ENCODE measurements around the gene CUEDC2. TPM values are rescaled to one million over a fixed set of nuclear protein-coding genes. Genes with fewer than 3 reads are reported as not detected.

CUEDC2 gene
- total RNA-seq, 4 donors from 2014 or later, result 86.4 to 195 (median 131) TPM

DNA sequence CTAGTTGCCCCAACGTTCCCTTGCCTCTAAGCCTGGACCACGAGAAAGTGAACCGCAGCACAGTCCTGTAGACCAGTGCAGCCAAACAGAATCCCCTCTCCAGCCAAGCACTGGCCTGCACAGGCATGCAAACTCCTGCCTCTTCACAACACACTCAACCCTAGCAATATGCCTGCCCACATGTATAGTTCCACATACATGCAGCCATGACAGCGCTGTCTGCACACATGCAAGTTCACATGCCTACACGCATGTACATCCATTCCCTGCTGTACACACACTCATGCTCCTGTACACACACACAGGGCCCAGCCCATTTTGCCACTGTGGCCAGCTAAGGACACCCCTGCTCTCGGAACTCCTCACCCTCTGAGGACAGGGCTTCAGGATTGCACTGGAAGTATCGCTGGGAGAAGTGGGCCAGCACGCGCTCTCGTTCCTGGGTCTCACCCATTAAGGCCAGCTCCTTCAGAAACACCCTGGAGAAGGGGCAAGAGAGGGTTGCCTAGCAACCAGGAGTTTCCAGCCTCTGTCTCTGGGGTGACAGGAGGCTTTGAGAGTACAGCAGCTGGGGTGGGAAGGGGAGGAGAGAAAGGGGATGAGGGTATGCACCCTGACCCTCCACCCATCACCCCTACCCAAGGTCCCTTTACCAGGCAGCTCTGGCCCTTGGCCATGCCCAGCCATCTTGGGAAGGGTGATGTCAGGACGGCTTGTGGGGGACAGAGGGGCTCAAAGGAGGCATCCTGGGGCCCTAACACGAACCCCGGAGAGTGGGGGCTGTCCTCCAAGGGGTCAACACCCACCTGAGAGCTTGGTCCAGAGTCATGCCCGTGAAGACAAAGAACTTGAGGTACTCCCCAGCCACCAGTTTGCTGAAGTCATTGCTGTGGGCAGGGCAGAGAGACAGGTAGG is 20.8 kb downstream of the CUEDC2 start:
- H3K4me3 ChIP-seq, result no peak overlapping the region
- H3K27ac ChIP-seq, result no peak overlapping the region
- TF ChIP-seq, protein P1, sequence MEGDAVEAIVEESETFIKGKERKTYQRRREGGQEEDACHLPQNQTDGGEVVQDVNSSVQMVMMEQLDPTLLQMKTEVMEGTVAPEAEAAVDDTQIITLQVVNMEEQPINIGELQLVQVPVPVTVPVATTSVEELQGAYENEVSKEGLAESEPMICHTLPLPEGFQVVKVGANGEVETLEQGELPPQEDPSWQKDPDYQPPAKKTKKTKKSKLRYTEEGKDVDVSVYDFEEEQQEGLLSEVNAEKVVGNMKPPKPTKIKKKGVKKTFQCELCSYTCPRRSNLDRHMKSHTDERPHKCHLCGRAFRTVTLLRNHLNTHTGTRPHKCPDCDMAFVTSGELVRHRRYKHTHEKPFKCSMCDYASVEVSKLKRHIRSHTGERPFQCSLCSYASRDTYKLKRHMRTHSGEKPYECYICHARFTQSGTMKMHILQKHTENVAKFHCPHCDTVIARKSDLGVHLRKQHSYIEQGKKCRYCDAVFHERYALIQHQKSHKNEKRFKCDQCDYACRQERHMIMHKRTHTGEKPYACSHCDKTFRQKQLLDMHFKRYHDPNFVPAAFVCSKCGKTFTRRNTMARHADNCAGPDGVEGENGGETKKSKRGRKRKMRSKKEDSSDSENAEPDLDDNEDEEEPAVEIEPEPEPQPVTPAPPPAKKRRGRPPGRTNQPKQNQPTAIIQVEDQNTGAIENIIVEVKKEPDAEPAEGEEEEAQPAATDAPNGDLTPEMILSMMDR (IDR thresholded peaks at IDR 0.05), result no peak
- TF ChIP-seq POLR2A (IDR thresholded peaks at IDR 0.05), result no peak
- TF ChIP-seq EP300 (IDR thresholded peaks at IDR 0.05), result no peak
- DNase-seq (ENCODE audit: low spot score in 2 of 2), result no peak
- 80 to 85% methylated on average over 14 of the region's 14 CpGs for WGBS, 2 donors
- H3K4me1 ChIP-seq, result peaks cover 0 to 25% (median 12%) of the 10 kb centered on the region in 4 donors
- H3K27me3 ChIP-seq, result peaks cover 0 to 97% of the 10 kb centered on the region in 2 donors
- no peaks in the 10 kb centered on the region for H3K9me3 ChIP-seq
- no peaks in the 10 kb centered on the region for H3K36me3 ChIP-seq

DNA sequence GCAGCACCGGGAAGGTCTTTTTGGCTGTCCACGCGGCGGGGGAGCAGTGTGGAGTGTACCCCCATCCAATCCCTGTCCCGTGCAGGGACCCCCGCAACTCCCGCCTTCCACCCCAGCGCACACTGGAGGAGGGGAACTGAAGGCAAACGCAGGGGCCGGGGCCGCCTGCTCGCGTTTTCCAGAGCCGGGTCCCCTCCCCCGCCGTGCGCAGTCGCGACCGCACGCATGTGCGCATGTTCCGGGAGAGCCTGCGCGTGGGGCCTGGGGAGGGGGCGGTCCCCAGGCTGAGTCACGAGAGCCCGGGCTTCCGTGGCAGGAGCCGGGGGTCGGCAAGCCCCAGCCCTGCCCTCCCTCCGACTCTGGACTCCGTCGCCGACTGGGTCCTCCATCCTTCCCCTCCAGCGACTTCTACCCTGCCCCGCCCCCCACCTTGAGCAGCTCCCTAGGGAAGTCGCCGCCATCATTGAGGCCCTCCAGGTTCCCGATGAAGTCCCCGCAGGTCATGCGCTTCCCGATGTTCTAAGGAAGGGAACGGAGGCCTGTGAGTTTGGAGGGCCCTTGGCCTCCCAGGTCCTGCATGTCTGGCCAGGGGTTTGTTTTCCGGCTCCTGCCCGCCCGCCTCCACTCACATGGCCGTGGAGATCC is 21.8 kb downstream of the CUEDC2 start:
- Histone ChIP-seq H3K36me3 (no peaks in the 10 kb centered on the region), H3K4me1 (peaks cover 0 to 25% (median 12%) of the 10 kb centered on the region in 4 donors), H3K9me3 (no peaks in the 10 kb centered on the region), H3K27ac (no peak overlapping the region), H3K4me3 (peak overlapping the region in 1 of 4 donors; percentile 27), H3K27me3 (peaks cover 0 to 87% of the 10 kb centered on the region in 2 donors)
- DNase-seq (ENCODE audit: low spot score in 2 of 2), result no peak
- TF ChIP-seq POLR2A (IDR thresholded peaks at IDR 0.05), result no peak
- TF ChIP-seq, protein P1 (IDR thresholded peaks at IDR 0.05), result no peak
- TF ChIP-seq EP300 (IDR thresholded peaks at IDR 0.05), result no peak
- WGBS, 2 donors, result 1 to 2% methylated on average over 17 to 45 of the region's 48 CpGs

DNA sequence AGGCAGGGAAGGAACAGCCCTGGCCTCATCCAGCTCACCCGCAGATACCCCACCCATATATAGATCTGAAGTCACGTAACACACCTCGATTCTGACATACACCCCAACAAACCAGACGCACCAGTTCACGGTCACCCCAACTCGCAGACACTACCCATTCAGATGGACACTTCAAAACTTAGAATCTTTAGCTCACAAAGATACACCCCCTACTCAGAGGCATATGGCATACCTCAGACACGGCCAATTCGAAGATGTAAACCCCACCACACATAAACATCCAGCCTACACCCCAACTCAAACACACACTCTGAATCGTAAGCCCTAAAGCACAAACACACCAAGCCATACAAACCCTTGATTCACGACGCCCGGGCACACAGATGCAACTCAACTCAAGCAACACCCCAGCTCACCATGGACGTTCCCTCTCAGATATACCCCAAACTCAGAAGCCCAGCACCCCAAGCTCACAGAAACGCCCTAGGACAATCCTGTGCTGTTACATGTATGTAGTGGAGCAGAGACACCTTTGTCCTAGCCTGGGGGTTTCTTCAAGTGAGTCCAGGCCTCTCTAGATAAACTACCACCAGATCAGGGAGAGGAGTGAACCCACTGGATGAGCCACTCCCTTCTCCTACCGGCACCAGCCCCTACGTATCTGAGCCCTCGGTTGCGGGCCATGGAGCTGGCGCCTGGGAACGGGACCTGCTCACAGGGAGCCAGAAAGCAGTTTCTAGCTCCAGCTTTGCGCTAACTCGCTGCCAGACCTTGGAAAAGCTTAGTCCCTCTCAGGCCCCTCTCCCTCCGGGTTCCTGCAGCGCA is 22.6 kb downstream of the CUEDC2 start:
- Histone ChIP-seq H3K4me3 (peak overlapping the region in 1 of 4 donors; percentile 49), H3K4me1 (peaks cover 0 to 25% (median 12%) of the 10 kb centered on the region in 4 donors), H3K9me3 (no peaks in the 10 kb centered on the region), H3K27ac (no peak overlapping the region), H3K36me3 (no peaks in the 10 kb centered on the region), H3K27me3 (peaks cover 0 to 80% of the 10 kb centered on the region in 2 donors)
- TF ChIP-seq POLR2A (IDR thresholded peaks at IDR 0.05) (no peak), EP300 (IDR thresholded peaks at IDR 0.05) (no peak)
- TF ChIP-seq, protein P1 (IDR thresholded peaks at IDR 0.05), result no peak
- DNase-seq (ENCODE audit: low spot score in 2 of 2), result no peak
- 23 to 24% methylated on average over 19 to 24 of the region's 24 CpGs for WGBS, 2 donors

DNA sequence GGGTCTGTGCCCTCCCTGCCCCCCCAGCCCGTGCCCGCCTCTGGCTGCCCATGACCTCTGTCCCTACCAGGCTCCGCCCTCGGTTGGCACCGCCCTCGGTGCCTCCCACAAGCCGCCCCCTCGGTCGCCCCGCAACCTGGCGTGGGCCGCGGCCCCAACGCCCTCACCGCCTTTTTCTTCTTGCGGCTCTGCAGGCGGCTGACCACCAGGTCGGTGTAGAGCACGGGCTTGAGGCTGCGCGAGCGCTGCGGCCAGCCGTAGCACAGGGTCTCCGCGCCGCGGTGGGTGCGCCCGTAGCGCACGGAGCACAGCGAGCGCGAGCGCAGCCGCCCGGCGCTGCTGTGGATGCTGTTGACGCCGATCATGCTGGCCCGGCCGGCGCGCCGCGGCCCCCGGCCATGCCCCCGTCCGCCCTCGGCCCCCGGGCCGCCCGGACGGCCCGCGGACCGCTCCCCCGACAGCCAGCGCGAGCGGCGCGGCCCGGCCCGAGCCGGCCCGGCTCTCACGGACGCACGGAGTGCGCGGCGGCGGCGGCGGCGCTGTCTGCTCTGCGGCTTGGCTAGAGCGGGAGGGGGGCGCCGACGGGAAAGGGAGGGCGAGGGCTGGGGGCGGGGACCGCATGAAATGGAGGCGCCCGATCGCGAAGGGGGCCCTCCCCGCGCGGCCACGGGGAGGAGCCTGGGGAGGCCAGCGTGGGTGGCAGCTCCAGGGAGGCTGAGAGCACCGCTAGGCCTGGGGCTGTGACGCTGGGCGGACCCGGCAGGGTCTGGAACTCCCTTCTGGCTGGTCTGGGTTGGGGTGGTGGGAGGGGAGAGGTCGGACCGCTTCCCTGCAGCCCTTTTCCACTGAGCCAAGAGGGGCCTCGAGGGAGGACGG is 23.4 kb downstream of the CUEDC2 start:
- Histone ChIP-seq H3K4me1 (peaks cover 0 to 25% (median 12%) of the 10 kb centered on the region in 4 donors), H3K27me3 (peaks cover 0 to 72% of the 10 kb centered on the region in 2 donors), H3K9me3 (no peaks in the 10 kb centered on the region), H3K27ac (peak overlapping the region in 1 of 4 donors; percentile 50), H3K36me3 (no peaks in the 10 kb centered on the region), H3K4me3 (peak overlapping the region; percentile 5 to 49 (median 28))
- TF ChIP-seq POLR2A (IDR thresholded peaks at IDR 0.05), result no peak
- TF ChIP-seq, protein P1 (IDR thresholded peaks at IDR 0.05), result no peak
- TF ChIP-seq EP300 (IDR thresholded peaks at IDR 0.05), result no peak
- 1% methylated on average over 42 to 60 of the region's 103 CpGs for WGBS, 2 donors
- DNase-seq (ENCODE audit: low spot score in 2 of 2), result no peak

Measured in tibial nerve (tissue), 4 donors.